PFSK-1 (cell line): ENCODE data around the gene AKAP6.

ENCODE experiments used
- FOXP2 ChIP-seq: optimal IDR thresholded peaks from 2 replicates; pipeline ENCODE3; 2011; ENCODE audit warnings: borderline replicate concordance, control low read depth, inconsistent platforms; ENCODE audit not compliant: insufficient read depth; ENCODE audit errors: extremely low read length, extremely low read depth
- POLR2AphosphoS5 ChIP-seq: IDR thresholded peaks from 2 replicates; pipeline ENCODE4 v1.6.1; 2012; ENCODE audit warnings: low read depth, mild to moderate bottlenecking, control low read depth, low read length, moderate library complexity
- SIN3A ChIP-seq: IDR thresholded peaks from 2 replicates; pipeline ENCODE4 v1.6.1; 2012; ENCODE audit warnings: mild to moderate bottlenecking, low read length, moderate library complexity, borderline replicate concordance; ENCODE audit not compliant: insufficient read depth
- TAF1 ChIP-seq: IDR thresholded peaks from 2 replicates; pipeline ENCODE4 v1.6.1; 2012; ENCODE audit warnings: low read length, control low read depth, borderline replicate concordance; ENCODE audit not compliant: insufficient read depth
- TF ChIP-seq, protein P1 (sequence below), 2 experiments: IDR thresholded peaks; 2 replicates each; pipeline versions ENCODE4 v1.6.1 to v1.8.0; 2011 to 2012; ENCODE audit warnings: low read depth in 2 of 2, low read length in 2 of 2, control low read depth in 1 of 2, inconsistent platforms in 1 of 2, mild to moderate bottlenecking in 1 of 2, moderate library complexity in 1 of 2; ENCODE audit not compliant: insufficient read depth in 1 of 2

AKAP6 gene

DNA sequence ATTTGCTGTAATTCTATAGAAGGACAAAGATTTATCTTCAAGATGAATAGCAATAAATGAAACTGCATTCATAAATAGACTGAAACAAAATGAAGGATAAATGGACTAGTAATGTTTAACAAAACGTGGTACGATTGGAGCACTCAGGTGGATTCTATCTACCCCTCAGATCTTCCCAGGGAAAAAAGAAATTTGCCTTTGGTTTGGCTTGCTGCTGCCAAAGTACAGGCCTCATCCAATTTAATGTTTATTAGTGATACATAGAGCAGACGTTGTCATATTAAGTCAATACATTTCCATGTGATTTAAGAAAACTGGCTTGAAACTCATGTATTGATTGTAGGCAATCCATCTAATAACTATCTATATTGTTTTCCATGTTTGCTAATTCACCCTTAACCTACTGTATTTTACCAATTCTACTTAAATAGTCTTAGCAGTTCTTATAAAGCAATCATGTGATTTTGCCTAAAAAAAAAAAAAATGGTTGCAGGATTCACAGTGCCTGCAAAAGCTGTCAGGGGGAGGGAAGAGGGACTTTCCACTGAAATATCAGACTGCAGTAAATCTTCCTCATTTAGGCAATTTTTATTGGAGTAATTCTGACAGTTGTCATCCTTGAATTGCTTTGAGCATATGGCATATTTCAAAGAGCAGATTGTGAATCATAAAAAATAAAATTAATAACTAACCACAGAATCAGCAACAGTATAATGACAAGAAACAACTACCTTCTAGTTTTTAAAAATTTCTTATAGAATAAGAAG is 367.4 kb downstream of the AKAP6 start:
- no peak for TF ChIP-seq FOXP2
- TF ChIP-seq, protein P1, sequence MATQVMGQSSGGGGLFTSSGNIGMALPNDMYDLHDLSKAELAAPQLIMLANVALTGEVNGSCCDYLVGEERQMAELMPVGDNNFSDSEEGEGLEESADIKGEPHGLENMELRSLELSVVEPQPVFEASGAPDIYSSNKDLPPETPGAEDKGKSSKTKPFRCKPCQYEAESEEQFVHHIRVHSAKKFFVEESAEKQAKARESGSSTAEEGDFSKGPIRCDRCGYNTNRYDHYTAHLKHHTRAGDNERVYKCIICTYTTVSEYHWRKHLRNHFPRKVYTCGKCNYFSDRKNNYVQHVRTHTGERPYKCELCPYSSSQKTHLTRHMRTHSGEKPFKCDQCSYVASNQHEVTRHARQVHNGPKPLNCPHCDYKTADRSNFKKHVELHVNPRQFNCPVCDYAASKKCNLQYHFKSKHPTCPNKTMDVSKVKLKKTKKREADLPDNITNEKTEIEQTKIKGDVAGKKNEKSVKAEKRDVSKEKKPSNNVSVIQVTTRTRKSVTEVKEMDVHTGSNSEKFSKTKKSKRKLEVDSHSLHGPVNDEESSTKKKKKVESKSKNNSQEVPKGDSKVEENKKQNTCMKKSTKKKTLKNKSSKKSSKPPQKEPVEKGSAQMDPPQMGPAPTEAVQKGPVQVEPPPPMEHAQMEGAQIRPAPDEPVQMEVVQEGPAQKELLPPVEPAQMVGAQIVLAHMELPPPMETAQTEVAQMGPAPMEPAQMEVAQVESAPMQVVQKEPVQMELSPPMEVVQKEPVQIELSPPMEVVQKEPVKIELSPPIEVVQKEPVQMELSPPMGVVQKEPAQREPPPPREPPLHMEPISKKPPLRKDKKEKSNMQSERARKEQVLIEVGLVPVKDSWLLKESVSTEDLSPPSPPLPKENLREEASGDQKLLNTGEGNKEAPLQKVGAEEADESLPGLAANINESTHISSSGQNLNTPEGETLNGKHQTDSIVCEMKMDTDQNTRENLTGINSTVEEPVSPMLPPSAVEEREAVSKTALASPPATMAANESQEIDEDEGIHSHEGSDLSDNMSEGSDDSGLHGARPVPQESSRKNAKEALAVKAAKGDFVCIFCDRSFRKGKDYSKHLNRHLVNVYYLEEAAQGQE (IDR thresholded peaks at IDR 0.05; ENCODE audit: insufficient read depth in 1 of 2, low read depth in 2 of 2, low read length in 2 of 2) = no peak
- no peak for TF ChIP-seq POLR2AphosphoS5
- TF ChIP-seq TAF1 = no peak
- no peak for TF ChIP-seq SIN3A

DNA sequence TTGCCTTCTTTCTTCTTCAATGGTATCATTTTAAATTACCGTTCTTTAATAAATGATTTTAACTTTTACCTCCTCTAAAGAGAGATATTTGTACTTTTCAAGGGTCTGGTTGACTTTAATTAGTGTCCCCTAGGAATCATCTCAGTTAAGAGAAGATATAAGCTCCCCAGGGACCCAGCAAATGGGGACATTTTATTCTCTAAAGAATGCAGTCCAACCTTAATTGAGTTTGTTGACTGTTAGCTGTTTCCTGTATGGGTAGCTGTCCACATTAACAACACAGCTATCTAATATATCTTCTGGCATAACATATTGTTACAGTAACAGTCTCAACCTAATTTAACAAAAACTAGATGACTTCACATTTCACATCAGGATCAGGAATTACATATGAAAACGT is 368.0 kb downstream of the AKAP6 start:
- no peak for TF ChIP-seq POLR2AphosphoS5
- TF ChIP-seq, protein P1 (IDR thresholded peaks at IDR 0.05; ENCODE audit: insufficient read depth in 1 of 2, low read depth in 2 of 2, low read length in 2 of 2) = no peak
- no peak for TF ChIP-seq SIN3A
- TF ChIP-seq FOXP2 = no peak
- TF ChIP-seq TAF1 = no peak

DNA sequence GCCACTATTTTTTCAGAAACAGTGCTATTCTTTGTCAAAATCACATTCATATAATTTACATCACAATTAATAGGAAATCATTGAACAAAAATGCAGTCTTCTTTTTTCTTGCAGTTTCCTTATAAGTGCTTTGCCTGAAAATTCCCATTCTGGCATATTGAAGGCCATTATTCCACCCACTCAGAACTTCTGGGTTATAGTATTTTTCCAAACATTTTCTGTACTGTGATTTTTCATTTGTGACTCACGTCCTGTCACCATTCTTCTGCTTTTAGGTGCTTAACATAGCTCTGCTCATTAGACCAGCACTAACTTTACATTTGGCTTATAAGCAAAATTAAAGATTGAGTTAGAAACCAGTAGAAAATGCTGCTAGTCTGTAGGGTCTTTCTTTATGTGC is 368.6 kb downstream of the AKAP6 start:
- TF ChIP-seq FOXP2 (no peak), TAF1 (no peak), SIN3A (no peak), POLR2AphosphoS5 (no peak)
- TF ChIP-seq, protein P1 (IDR thresholded peaks at IDR 0.05; ENCODE audit: insufficient read depth in 1 of 2, low read depth in 2 of 2, low read length in 2 of 2) = no peak

DNA sequence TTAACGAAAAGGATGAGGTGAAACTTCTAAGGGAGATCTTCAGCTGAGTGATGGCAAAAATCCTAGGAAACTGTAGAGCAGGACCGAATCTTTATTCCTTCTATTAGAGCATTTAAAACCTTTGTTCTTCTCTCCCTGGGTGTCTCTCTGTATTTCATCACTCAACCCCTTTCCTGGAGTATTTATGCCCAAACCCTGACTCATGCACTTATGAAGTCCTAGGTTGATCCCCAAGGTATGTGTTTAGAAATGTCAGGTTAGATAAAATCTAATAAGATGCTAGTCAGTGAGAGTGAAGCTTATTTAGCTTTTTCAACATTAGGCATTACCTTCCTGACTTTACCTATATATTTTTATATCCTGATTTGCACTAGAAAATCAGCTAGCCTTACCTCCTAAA is 369.7 kb downstream of the AKAP6 start:
- TF ChIP-seq, protein P1 (IDR thresholded peaks at IDR 0.05; ENCODE audit: insufficient read depth in 1 of 2, low read depth in 2 of 2, low read length in 2 of 2) = no peak
- TF ChIP-seq TAF1 (no peak), POLR2AphosphoS5 (no peak), FOXP2 (no peak), SIN3A (no peak)

DNA sequence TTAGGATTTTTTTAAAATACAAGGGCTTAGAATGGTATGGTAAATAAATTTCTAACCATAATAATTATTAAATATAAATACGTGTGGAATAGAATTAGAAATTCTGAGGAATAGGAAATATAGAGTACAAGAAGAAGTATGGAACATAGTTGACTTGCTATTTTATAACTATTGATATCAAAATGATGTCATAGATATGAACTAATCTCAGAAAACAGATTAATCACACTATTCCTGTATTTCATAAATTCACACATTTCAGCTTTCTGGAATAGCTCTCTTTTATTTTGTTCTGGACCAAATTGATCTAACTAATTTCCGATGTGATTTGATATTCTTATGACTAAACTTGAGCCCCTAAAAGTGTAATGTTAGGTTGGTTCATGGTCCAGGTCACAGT is 372.4 kb downstream of the AKAP6 start:
- no peak for TF ChIP-seq SIN3A
- TF ChIP-seq, protein P1 (IDR thresholded peaks at IDR 0.05; ENCODE audit: insufficient read depth in 1 of 2, low read depth in 2 of 2, low read length in 2 of 2) = no peak
- no peak for TF ChIP-seq TAF1
- TF ChIP-seq POLR2AphosphoS5 = no peak
- TF ChIP-seq FOXP2 = no peak
